HFF-Myc (cell line): Measurements from ENCODE around the gene EIF2B2.

Source experiments
- DNase-seq: peaks from one replicate; pipeline ENCODE4 v3.0.0-alpha.2; 2011; ENCODE audit warnings: low read depth; ENCODE audit errors: extremely low read depth
- H3K4me3 ChIP-seq: replicated peaks from 2 replicates; pipeline ENCODE4 v1.5.1; 2011; ENCODE audit warnings: low read depth, mild to moderate bottlenecking, control low read depth, low read length
- TF ChIP-seq, protein P1 (sequence below): IDR thresholded peaks from 2 replicates; pipeline ENCODE4 v1.5.1; 2012; ENCODE audit warnings: mild to moderate bottlenecking, low read depth, low read length, control low read depth; ENCODE audit errors: missing control alignments

EIF2B2 gene

DNA sequence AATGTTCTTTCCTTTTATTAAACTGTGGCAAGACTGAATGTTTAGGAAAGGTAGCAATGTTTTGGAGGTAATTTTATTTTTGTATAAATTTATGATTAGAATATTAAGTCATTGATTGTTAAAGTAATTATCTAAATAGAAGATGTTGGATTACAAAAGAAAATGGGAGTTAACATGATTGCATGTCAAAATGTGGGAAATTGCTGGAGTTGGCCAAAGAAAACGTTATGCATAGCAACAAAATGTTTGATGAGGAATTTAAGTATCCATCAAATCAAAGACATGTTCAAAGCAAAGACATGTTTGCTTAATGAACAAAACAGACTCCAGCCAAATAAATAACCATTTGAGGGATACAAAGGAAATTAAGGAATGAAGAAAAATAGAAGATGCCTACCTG, 51.7 kb downstream of the EIF2B2 start:
- no peak overlapping the region for H3K4me3 ChIP-seq
- TF ChIP-seq, protein P1, sequence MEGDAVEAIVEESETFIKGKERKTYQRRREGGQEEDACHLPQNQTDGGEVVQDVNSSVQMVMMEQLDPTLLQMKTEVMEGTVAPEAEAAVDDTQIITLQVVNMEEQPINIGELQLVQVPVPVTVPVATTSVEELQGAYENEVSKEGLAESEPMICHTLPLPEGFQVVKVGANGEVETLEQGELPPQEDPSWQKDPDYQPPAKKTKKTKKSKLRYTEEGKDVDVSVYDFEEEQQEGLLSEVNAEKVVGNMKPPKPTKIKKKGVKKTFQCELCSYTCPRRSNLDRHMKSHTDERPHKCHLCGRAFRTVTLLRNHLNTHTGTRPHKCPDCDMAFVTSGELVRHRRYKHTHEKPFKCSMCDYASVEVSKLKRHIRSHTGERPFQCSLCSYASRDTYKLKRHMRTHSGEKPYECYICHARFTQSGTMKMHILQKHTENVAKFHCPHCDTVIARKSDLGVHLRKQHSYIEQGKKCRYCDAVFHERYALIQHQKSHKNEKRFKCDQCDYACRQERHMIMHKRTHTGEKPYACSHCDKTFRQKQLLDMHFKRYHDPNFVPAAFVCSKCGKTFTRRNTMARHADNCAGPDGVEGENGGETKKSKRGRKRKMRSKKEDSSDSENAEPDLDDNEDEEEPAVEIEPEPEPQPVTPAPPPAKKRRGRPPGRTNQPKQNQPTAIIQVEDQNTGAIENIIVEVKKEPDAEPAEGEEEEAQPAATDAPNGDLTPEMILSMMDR, result no peak
- DNase-seq, result no peak

DNA sequence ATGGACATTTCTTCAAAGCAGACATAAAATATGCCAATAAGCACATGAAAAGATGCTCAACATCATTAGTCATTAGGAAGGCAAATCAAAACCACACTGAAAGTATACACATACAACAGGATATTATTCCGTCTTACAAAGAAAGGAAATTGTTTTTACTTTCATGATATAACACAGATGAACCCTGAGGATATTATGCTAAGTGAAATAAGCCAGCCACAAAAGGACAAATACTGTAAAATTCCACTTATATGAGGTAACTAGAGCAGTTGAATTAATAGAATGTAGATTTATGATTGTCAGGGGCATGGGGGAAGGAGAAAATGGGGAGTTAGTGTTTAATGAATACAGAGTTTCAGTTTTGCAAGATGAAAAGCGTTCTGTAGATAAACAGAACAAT, 56.9 kb downstream of the EIF2B2 start:
- no peak for DNase-seq
- TF ChIP-seq, protein P1, result no peak
- H3K4me3 ChIP-seq, result no peak overlapping the region

DNA sequence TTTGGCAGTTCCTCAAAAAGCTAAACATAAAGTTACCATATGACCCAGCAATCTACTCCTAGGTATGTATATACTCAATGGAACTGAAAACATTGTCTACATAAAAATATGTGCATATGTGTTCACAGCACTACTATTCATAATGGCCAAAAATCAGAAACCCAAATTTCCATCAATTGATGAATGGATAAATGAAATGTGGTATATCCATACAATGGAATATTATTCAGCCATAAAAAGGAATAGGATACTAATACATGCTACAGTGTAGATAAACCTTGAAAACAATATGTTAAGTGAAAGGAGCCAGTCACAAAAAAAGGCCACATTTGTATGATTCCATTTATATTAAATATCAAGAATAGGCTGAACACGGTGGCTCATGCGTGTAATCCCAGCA, 57.7 kb downstream of the EIF2B2 start:
- TF ChIP-seq, protein P1, result no peak
- no peak overlapping the region for H3K4me3 ChIP-seq
- no peak for DNase-seq
